Inferior parietal cortex (tissue), 1 donor: ENCODE data around the gene NRXN2.

ENCODE experiments used
- DNase-seq: peaks from one replicate; pipeline ENCODE4 v3.0.0-alpha.2; 2016; ENCODE audit errors: extremely low spot score

Gene NRXN2

DNA sequence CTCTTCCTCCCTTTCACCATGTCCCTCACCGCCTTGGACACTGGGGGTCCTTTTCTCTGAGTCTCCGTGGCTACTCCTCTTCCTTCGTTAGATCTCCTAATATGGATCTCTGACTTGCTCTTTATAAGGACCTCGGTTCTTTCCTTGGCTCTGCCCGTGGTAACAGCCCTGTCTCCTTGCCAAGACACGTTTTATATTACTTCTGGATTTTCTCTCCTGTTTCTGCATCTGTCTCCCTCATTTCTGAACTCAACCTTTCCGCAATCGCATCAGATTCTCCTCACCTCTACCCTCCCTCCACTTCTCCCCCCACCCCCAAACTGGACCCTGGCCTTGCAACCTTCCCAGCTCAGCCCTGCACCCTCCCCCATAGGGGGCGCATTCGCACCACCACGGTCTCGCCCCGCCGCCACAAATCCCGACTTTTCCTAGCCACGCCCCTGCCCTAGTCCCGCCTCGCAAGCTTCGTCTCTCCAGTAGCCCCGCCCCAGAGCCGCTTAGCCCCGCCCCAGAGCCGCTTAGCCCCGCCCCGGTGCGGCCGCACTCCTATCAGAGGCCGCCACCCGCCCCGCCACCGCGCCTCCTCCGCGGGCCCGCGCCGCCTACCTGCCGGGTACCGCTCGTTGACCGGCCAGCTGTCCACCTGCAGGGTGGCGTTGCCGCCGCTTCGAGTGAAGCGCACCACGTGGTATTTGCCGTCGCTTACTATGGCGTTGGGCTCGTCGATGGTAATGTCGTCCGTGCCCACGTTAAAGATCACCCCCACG lies 93.0 kb downstream of the NRXN2 start:
- DNase-seq, result no peak

DNA sequence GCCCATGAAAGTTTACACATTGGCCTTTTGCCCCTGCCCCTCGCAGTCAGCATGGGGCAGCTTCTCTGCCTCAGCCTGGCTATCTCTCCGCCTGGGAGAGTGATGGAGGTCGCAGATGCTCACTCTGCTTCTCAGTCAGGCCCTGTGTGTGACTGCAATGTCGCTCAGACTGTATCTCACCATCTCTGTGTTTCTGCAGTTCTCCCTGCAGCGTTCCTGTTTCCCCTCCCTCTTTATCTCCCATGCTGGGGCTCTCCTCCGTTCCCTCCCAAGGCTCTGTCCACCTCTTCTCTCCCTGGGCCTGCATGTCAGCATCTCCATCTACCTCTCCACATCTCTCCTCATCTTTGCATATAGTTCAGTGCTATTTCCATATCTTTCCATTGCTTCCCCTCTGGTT lies 93.9 kb downstream of the NRXN2 start:
- no peak for DNase-seq

- DNase-seq, result no peak
Measured at GRCh38 chr11:64628596-64628995, 94.4 kb downstream of the NRXN2 start.

DNA sequence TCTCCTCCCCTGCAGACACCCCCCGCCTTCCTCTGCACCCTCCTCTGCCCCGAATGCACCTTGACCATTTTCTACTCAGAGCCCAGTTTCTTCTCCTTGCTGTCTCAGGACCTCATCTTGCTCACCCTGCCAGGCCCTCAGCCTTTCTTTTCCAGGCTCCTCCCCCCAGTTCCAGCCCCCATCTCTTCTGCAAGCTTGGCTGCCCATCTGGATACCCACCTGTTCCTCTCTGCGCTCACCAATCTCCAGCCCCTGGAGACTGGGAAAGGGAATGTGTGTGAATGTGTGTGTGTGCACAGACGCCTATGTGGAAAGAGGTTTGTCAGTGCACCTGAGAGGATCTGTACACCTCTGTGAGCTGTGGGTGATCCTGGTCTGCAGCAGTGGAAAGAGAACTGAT lies 95.6 kb downstream of the NRXN2 start:
- DNase-seq, result no peak

- no peak for DNase-seq
Measured at GRCh38 chr11:64626637-64627036, 96.4 kb downstream of the NRXN2 start.

- DNase-seq, result no peak
Measured at GRCh38 chr11:64624883-64625481, 98.0 kb downstream of the NRXN2 start.

DNA sequence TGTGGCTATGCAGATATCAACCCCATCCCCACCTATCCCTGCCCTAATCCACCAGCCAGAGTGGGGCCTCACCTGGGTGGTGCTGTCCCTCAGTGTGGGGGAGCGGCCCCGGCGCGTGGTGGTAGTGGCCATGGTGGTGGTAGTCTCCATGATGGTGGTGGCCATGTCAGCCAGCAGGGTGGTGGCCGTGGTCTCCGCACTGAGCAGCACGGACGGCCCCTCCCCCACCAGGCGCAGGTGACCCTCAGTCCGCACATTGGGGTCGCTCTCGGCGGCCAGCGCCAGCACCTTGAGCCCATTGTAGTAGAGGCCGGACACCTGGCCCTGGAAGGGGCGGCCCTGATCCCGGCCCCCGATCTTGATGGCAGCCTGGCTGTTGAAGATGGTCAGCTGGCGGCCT lies 100.3 kb downstream of the NRXN2 start:
- no peak for DNase-seq

DNA sequence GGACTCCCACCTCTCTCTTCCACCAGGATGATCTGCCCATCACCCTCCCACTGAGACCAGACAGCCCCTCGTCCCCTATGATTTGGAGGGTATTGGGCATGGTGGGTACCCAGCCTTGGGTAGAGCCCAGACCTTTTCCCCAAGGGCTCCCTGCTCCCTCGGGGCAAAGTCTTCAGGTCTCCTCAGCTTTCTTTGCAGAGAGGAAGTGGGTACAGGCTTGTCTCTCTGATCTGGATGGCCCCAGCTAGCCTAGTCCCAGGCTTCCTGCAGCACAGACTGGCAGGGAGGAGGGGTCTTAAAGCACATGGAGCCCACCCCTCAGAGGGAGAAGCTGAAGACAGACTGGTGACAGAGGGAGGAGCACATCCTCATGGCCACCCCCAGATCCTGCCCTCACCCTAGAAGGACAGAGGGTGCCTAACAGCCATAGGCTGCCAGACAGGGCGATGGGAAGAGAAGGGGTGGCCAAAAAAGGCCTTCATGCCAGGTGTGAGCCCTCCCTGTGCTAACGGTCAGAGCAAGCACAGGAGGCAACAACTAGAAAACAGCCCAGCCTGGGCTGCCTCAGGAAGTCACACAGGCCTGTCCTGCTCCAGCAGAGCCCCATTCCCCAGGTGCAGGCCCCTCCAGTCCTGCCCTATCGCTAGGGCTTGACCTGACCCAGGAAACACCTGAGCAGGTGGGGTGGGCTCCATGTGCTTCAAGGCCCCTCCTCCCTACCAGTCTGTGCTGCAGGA lies 101.5 kb downstream of the NRXN2 start:
- no peak for DNase-seq

GRCh38 chr11:64620381-64620971 lies 102.5 kb downstream of the NRXN2 start:
- peak; percentile 69 for DNase-seq

DNA sequence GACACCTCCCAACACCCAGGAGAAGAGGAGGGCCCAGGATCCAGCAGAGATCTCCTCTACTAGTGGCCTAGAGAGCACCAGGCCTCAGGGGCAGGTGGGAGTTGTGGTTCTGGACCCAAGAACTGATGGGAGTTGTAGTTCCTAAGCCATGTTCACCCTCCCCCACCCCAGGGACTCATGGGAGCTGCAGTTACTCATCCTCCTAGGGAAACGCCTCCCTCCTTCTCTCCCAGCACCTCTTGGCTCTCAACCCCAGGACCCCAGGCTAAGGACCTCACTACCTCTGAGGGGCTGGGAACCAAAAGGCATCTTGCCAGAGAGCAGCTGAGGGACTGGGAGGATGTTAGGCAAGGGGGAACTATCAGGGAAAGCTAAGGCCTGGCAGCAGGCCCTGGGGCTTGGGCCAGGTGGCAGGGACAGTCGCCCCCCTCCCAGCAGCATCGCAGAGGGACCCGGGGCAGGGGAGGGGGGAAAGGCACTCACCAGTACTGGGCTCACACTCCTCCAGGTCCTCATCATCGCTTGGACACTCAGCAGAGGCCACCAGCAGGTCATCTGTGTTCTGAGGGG lies 103.1 kb downstream of the NRXN2 start:
- no peak for DNase-seq

GRCh38 chr11:64619196-64619595 lies 103.8 kb downstream of the NRXN2 start:
- no peak for DNase-seq

GRCh38 chr11:64616817-64617216 lies 106.2 kb downstream of the NRXN2 start:
- no peak for DNase-seq

- no peak for DNase-seq
Measured at GRCh38 chr11:64614917-64615316, 108.1 kb downstream of the NRXN2 start.

- DNase-seq, result no peak
Measured at GRCh38 chr11:64613648-64614047, 109.3 kb downstream of the NRXN2 start.

- DNase-seq, result no peak
Measured at GRCh38 chr11:64611869-64612646, 110.9 kb downstream of the NRXN2 start.

- no peak for DNase-seq
Measured at GRCh38 chr11:64611176-64611575, 111.8 kb downstream of the NRXN2 start.

GRCh38 chr11:64610596-64610995 lies 112.4 kb downstream of the NRXN2 start:
- no peak for DNase-seq

DNA sequence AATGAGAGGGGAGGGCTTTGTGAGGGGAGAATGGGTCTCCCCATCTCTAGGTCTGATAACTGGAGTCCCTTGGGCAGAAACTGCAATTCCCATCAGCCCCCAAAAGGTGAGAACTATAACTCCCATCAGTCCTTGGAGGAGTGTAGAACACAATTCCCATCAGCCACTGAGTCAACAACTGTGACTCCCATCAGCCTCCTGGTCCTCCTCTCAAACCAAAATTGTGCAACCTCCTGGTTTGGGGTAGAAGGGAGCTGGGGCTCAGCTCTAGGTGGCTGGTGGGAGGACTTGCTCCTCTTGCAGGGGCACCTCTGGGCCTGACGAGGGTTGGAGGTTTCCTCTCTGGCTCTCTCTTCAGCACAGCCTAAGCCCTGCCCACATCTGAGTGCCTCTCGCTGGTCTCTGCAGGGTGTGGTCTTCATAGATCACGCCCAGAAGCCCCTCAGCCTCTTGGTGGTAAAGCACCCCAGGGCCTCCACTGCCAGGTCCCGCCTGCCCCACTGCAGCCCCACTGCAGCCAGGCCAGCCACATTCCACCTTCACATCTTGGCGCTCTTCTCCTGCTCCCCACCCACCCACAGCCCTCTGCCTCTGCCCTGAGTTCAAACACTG lies 113.5 kb downstream of the NRXN2 start:
- no peak for DNase-seq

- DNase-seq, result no peak
Measured at GRCh38 chr11:64608636-64609035, 114.4 kb downstream of the NRXN2 start.

- DNase-seq, result no peak
Measured at GRCh38 chr11:64608046-64608445, 115.0 kb downstream of the NRXN2 start.
